Measurements from ENCODE around the gene DISC1. TPM values are rescaled to one million over a fixed set of nuclear protein-coding genes. Genes with fewer than 3 reads are reported as not detected.
"Not testable (repeated sequence)": the region's sequence is repeated elsewhere in the genome, so short reads cannot be mapped to it uniquely, and the experiment has no call there.

DISC1 gene
- total RNA-seq, 3 donors from 2014 or later, result 0.50 to 1.1 (median 0.57) TPM

DNA sequence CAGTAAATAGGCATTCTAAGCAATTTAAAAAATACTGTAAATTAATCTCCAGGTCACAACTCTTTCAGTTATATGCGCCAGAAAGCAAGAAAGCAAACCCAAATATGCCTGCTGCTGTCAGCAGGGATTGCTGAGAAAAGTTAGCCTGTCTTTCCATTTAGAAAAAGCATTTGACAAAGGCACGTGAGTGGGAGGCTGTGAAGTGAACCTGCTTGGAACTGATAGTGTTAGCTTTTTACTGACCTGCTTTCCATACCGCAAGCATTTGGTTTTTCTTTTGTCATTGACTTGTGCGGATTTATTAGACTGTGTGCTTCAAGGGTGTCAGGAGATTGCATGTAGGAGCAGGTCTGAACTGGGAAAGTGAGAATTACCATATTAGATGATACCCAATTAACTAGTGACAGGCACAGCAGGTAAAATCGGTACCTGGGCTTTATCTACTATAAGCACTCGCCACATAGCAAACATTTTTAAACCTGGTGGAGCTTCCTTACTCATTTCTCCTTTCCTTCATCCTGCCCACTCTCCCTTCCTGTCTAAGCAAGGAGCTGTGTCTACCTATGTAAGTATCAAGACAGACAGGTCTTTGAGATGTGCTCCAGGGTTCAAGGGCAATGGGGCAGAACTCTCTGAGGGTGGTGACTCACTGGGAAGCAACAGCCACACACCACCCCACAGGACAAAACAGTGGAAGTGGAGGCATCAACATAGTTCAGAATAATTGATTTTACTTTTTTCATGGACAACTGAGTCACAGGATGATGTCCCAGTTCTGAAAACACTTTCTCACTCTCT is 323.9 kb downstream of the DISC1 start:
- H3K27me3 Mint-ChIP-seq (ENCODE audit: low read depth), result no peaks in the 10 kb centered on the region
- no peak for DNase-seq
- no peak overlapping the region for H3K4me3 Mint-ChIP-seq
- no peaks in the 10 kb centered on the region for H3K9me3 Mint-ChIP-seq
- H3K36me3 Mint-ChIP-seq (ENCODE audit: insufficient read depth), result peaks cover 8% of the 10 kb centered on the region
- peaks cover 2% of the 10 kb centered on the region for H3K4me1 Mint-ChIP-seq (ENCODE audit: low read depth)
- ATAC-seq, result no peak

DNA sequence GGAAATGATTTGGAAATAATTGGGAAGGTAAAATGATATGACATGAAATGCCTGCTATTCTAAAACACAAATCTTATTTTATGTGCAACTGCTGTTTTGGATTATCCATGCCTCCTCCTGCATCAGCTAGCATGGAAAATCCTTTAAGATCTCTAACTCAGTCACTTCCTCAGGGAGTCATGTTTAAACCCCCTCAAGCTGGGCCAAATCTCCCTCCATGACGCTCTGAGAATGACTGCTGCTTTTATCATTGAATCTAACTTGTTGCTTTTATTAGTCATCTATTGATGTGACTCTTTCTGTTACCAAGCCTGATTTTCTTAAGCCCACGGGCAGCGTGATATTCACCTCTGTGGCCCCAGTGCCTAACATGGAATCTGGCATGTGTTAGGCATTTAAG is 324.8 kb downstream of the DISC1 start:
- H3K4me3 Mint-ChIP-seq, result no peak overlapping the region
- DNase-seq (no peak), ATAC-seq (no peak)
- H3K36me3 Mint-ChIP-seq (ENCODE audit: insufficient read depth), result peaks cover 8% of the 10 kb centered on the region
- no peaks in the 10 kb centered on the region for H3K9me3 Mint-ChIP-seq
- no peaks in the 10 kb centered on the region for H3K27me3 Mint-ChIP-seq (ENCODE audit: low read depth)
- H3K4me1 Mint-ChIP-seq (ENCODE audit: low read depth), result peaks cover 2% of the 10 kb centered on the region

DNA sequence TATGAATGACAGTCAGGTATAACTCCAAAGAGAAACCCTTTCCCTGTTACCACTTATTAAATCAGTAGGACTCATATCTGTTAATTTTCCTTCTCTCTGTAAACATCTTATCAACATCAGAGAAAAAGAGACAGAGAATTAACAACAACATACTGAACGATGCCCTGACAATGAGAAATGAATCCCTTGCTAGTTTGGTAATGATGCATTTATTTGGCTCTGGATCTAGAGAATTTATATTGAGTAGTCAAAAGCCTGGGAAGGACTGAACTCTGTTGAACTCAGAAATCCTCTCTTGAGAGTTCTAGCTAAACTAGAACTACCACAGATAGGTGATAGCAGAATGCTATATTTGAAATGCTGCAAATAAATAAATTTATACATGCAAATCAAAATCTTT is 325.6 kb downstream of the DISC1 start:
- Mint-ChIP-seq H3K4me1 (ENCODE audit: low read depth) (peaks cover 2% of the 10 kb centered on the region), H3K4me3 (no peak overlapping the region), H3K9me3 (no peaks in the 10 kb centered on the region), H3K36me3 (ENCODE audit: insufficient read depth) (peaks cover 11% of the 10 kb centered on the region), H3K27me3 (ENCODE audit: low read depth) (no peaks in the 10 kb centered on the region)
- ATAC-seq, result no peak
- no peak for DNase-seq

DNA sequence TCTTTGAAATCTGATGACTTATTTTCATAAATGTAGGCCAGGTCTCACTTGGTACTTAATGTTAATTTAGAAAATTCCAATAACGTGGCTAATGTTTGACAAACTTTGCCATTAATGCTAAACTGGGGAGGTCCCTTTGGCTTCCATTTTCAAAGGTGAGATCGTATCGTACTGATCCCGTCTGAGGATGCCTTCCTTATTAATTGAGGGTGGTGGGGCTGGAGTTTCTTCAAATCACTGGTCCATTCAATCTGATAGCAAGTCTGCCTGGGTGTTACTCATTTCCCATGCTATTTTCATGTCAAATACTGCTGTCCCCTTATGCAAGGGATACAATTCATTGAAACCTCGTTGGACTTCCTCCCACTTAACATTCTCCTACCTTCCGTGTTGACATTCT is 327.1 kb downstream of the DISC1 start:
- Mint-ChIP-seq H3K36me3 (ENCODE audit: insufficient read depth) (peaks cover 12% of the 10 kb centered on the region), H3K27me3 (ENCODE audit: low read depth) (no peaks in the 10 kb centered on the region), H3K4me1 (ENCODE audit: low read depth) (peaks cover 2% of the 10 kb centered on the region), H3K9me3 (no peaks in the 10 kb centered on the region), H3K4me3 (no peak overlapping the region)
- no peak for ATAC-seq
- DNase-seq, result no peak

DNA sequence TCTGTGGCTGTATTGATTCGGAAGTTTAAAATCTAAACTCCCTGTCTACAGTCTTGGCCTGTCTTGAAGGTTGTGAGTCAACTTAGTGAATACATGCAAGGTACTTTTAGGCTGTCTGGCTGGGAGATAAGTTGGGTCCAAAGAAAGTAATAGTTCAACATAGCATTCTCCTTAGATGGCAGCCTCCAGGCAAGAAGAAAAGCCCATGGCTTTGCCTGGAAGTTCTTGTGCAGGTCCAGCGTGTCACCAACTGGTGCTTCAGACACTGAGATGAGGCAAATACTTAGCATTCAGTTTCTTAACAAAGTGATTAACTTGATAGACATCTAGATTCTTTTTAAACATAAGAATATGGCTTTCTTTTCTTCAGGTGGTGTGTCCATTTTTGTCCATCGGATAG is 328.2 kb downstream of the DISC1 start:
- peaks cover 2% of the 10 kb centered on the region for H3K4me1 Mint-ChIP-seq (ENCODE audit: low read depth)
- ATAC-seq (no peak), DNase-seq (no peak)
- H3K27me3 Mint-ChIP-seq (ENCODE audit: low read depth), result no peaks in the 10 kb centered on the region
- no peaks in the 10 kb centered on the region for H3K9me3 Mint-ChIP-seq
- no peak overlapping the region for H3K4me3 Mint-ChIP-seq
- H3K36me3 Mint-ChIP-seq (ENCODE audit: insufficient read depth), result peaks cover 17% of the 10 kb centered on the region

DNA sequence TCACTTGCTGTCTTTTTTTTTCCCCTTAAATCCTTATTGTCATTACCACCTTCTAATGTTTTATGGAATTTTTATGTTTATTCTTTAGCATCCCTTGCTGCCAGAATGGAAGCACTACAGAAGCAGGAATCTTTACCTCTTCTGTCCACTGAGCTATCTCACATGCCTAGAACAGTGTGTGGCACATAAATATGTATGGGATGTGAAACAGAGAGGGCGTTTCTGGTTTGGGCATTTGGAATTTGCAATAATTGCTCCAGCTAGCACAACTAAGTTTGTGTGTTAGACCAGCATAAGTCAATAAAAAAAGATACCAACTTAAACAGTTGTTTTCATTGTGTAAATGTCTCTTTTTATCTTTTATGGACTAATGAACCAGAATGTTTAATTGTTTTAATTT is 330.8 kb downstream of the DISC1 start:
- Mint-ChIP-seq H3K36me3 (ENCODE audit: insufficient read depth) (peaks cover 24% of the 10 kb centered on the region), H3K4me3 (no peak overlapping the region), H3K9me3 (no peaks in the 10 kb centered on the region), H3K27me3 (ENCODE audit: low read depth) (no peaks in the 10 kb centered on the region), H3K4me1 (ENCODE audit: low read depth) (no peaks in the 10 kb centered on the region)
- no peak for ATAC-seq
- no peak for DNase-seq

GRCh38 chr1:231958448-231958847 is 331.9 kb downstream of the DISC1 start:
- H3K36me3 Mint-ChIP-seq (ENCODE audit: insufficient read depth), result peaks cover 29% of the 10 kb centered on the region
- H3K9me3 Mint-ChIP-seq, result no peaks in the 10 kb centered on the region
- H3K4me3 Mint-ChIP-seq, result no peak overlapping the region
- H3K4me1 Mint-ChIP-seq (ENCODE audit: low read depth), result no peaks in the 10 kb centered on the region
- ATAC-seq (no peak), DNase-seq (no peak)
- no peaks in the 10 kb centered on the region for H3K27me3 Mint-ChIP-seq (ENCODE audit: low read depth)

GRCh38 chr1:231959225-231959884 is 332.8 kb downstream of the DISC1 start:
- H3K4me3 Mint-ChIP-seq, result no peak overlapping the region
- ATAC-seq (no peak), DNase-seq (no peak)
- peaks cover 29% of the 10 kb centered on the region for H3K36me3 Mint-ChIP-seq (ENCODE audit: insufficient read depth)
- H3K9me3 Mint-ChIP-seq, result no peaks in the 10 kb centered on the region
- no peaks in the 10 kb centered on the region for H3K27me3 Mint-ChIP-seq (ENCODE audit: low read depth)
- H3K4me1 Mint-ChIP-seq (ENCODE audit: low read depth), result no peaks in the 10 kb centered on the region

DNA sequence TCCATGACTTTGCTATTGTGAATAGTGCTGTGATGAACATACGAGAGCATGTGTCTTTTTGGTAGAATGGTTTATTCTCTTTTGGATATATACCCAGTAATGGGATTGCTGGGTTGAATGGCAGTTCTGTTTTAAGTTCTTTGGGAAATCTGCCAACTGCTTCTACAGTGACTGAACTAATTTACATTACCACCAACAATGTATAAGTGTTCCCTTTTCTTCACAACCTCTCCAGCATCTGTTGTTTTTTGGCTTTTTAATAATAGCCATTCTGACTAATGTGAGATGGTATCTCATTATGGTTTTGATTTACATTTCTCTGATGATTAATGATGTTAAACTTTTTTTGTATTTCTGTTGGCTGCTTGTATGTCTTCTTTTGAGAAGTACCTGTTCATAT is 335.2 kb downstream of the DISC1 start:
- not testable (repeated sequence) for H3K9me3 Mint-ChIP-seq; H3K27me3 Mint-ChIP-seq (ENCODE audit: low read depth); DNase-seq; H3K4me3 Mint-ChIP-seq; ATAC-seq; H3K4me1 Mint-ChIP-seq (ENCODE audit: low read depth)
- peaks cover 29% of the 10 kb centered on the region for H3K36me3 Mint-ChIP-seq (ENCODE audit: insufficient read depth)

GRCh38 chr1:231962636-231963035 is 336.0 kb downstream of the DISC1 start:
- H3K27me3 Mint-ChIP-seq (ENCODE audit: low read depth), result no peaks in the 10 kb centered on the region
- no peaks in the 10 kb centered on the region for H3K9me3 Mint-ChIP-seq
- ATAC-seq, result no peak
- no peak for DNase-seq
- H3K4me3 Mint-ChIP-seq, result no peak overlapping the region
- no peaks in the 10 kb centered on the region for H3K4me1 Mint-ChIP-seq (ENCODE audit: low read depth)
- H3K36me3 Mint-ChIP-seq (ENCODE audit: insufficient read depth), result peaks cover 27% of the 10 kb centered on the region

DNA sequence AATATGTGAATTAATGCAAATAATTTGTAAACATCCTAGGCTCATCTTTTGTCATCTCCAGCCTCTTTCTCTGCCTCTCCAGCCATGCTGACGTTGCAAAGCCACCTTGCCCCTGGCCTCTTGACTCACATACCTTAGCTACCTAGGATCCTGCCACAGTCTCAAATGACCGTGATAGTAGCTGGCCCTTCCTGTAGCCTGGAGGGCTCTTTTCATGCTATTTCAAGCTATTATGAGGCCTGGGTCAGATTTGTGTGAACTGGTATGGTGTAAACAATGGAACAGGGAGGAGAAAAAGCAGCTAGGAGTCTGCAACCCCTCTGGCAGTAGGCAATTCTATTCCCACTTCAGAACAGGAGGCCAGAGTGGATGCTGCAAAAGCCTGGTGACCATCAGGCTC is 337.7 kb downstream of the DISC1 start:
- Mint-ChIP-seq H3K4me3 (no peak overlapping the region), H3K9me3 (no peaks in the 10 kb centered on the region), H3K27me3 (ENCODE audit: low read depth) (no peaks in the 10 kb centered on the region), H3K36me3 (ENCODE audit: insufficient read depth) (peaks cover 31% of the 10 kb centered on the region), H3K4me1 (ENCODE audit: low read depth) (no peaks in the 10 kb centered on the region)
- ATAC-seq (no peak), DNase-seq (no peak)

DNA sequence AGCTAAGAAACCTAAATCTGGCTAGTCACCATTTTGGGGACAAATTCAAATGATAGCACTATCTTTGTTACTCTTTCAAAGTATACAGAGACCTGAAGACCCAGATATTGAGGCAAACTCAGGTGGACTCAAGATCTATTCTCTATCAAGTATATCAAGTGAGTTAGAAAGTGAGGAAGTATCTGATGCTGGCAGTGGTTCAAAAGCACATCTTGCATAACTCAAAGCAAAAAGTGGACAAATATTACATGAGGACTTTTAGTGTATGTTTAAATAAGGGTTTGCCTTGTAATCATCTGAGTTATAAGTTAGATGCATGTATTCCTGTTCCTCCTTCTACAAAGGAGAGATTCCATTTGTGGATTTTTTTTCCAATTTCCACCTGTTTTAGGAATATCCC is 338.4 kb downstream of the DISC1 start:
- DNase-seq (no peak), ATAC-seq (no peak)
- H3K36me3 Mint-ChIP-seq (ENCODE audit: insufficient read depth), result peaks cover 25% of the 10 kb centered on the region
- H3K4me3 Mint-ChIP-seq, result no peak overlapping the region
- H3K4me1 Mint-ChIP-seq (ENCODE audit: low read depth), result no peaks in the 10 kb centered on the region
- no peaks in the 10 kb centered on the region for H3K9me3 Mint-ChIP-seq
- H3K27me3 Mint-ChIP-seq (ENCODE audit: low read depth), result no peaks in the 10 kb centered on the region

- Mint-ChIP-seq H3K4me1 (ENCODE audit: low read depth) (no peaks in the 10 kb centered on the region), H3K9me3 (no peaks in the 10 kb centered on the region), H3K27me3 (ENCODE audit: low read depth) (no peaks in the 10 kb centered on the region), H3K36me3 (ENCODE audit: insufficient read depth) (peaks cover 23% of the 10 kb centered on the region), H3K4me3 (no peak overlapping the region)
- ATAC-seq (no peak), DNase-seq (no peak)
Observed at GRCh38 chr1:231965615-231966014, 339.0 kb downstream of the DISC1 start.

GRCh38 chr1:231966983-231967382 is 340.4 kb downstream of the DISC1 start:
- no peak for DNase-seq
- Mint-ChIP-seq H3K9me3 (no peaks in the 10 kb centered on the region), H3K36me3 (ENCODE audit: insufficient read depth) (peaks cover 19% of the 10 kb centered on the region), H3K27me3 (ENCODE audit: low read depth) (no peaks in the 10 kb centered on the region), H3K4me1 (ENCODE audit: low read depth) (no peaks in the 10 kb centered on the region), H3K4me3 (no peak overlapping the region)
- no peak for ATAC-seq

- no peak for ATAC-seq
- Mint-ChIP-seq H3K9me3 (no peaks in the 10 kb centered on the region), H3K4me1 (ENCODE audit: low read depth) (peaks cover 8% of the 10 kb centered on the region), H3K27me3 (ENCODE audit: low read depth) (no peaks in the 10 kb centered on the region), H3K36me3 (ENCODE audit: insufficient read depth) (peaks cover 14% of the 10 kb centered on the region), H3K4me3 (no peak overlapping the region)
- no peak for DNase-seq
Observed at GRCh38 chr1:231969076-231969475, 342.5 kb downstream of the DISC1 start.

Measured in activated T-cell treated with anti-CD3 and anti-CD28 coated beads, Interleukin-2, amount 50 U/mL, for 4 hours (primary cell).